ENCODE results near the gene CASTOR1.

CASTOR1 gene

GRCh38 chr22:30326255-30326705 is 37.0 kb upstream of the CASTOR1 start:
- TF ChIP-seq GATA1 (IDR thresholded peaks at IDR 0.05; ENCODE audit: low read depth, low read length) (no peak), POLR2A (IDR thresholded peaks at IDR 0.05; ENCODE audit: low read length) (no peak)
- no peak for DNase-seq

GRCh38 chr22:30325724-30326254 is 36.5 kb upstream of the CASTOR1 start:
- TF ChIP-seq GATA1 (IDR thresholded peaks at IDR 0.05; ENCODE audit: low read depth, low read length) (no peak), POLR2A (IDR thresholded peaks at IDR 0.05; ENCODE audit: low read length) (no peak)
- no peak for DNase-seq

- DNase-seq: no peak
These were observed 35.9 kb upstream of the CASTOR1 start for GRCh38 chr22:30325065-30325720.

GRCh38 chr22:30324014-30324730 is 34.9 kb upstream of the CASTOR1 start:
- no peak for DNase-seq

More at GRCh38 chr22:30325065-30325720, 35.9 kb upstream of the CASTOR1 start:
- TF ChIP-seq POLR2A (IDR thresholded peaks at IDR 0.05; ENCODE audit: low read length) (no peak), GATA1 (IDR thresholded peaks at IDR 0.05; ENCODE audit: low read depth, low read length) (no peak)

GRCh38 chr22:30323246-30323645 is 33.9 kb upstream of the CASTOR1 start:
- DNase-seq: no peak
- TF ChIP-seq POLR2A (IDR thresholded peaks at IDR 0.05; ENCODE audit: low read length) (no peak), GATA1 (IDR thresholded peaks at IDR 0.05; ENCODE audit: low read depth, low read length) (no peak)

More at GRCh38 chr22:30324014-30324730, 34.9 kb upstream of the CASTOR1 start:
- TF ChIP-seq GATA1 (IDR thresholded peaks at IDR 0.05; ENCODE audit: low read depth, low read length) (no peak), POLR2A (IDR thresholded peaks at IDR 0.05; ENCODE audit: low read length) (no peak)

GRCh38 chr22:30321461-30321860 is 32.2 kb upstream of the CASTOR1 start:
- no peak for DNase-seq
- TF ChIP-seq GATA1 (IDR thresholded peaks at IDR 0.05; ENCODE audit: low read depth, low read length) (no peak), POLR2A (IDR thresholded peaks at IDR 0.05; ENCODE audit: low read length) (no peak)

GRCh38 chr22:30320021-30320556 is 30.8 kb upstream of the CASTOR1 start:
- no peak for DNase-seq
- TF ChIP-seq GATA1 (IDR thresholded peaks at IDR 0.05; ENCODE audit: low read depth, low read length) (no peak), POLR2A (IDR thresholded peaks at IDR 0.05; ENCODE audit: low read length) (no peak)

- no peak for DNase-seq
- TF ChIP-seq GATA1 (IDR thresholded peaks at IDR 0.05; ENCODE audit: low read depth, low read length): no peak
- TF ChIP-seq POLR2A (IDR thresholded peaks at IDR 0.05; ENCODE audit: low read length): no peak
These were observed 29.6 kb upstream of the CASTOR1 start for GRCh38 chr22:30318799-30319419.

- DNase-seq: no peak
- TF ChIP-seq POLR2A (IDR thresholded peaks at IDR 0.05; ENCODE audit: low read length) (no peak), GATA1 (IDR thresholded peaks at IDR 0.05; ENCODE audit: low read depth, low read length) (no peak)
These were observed 28.5 kb upstream of the CASTOR1 start for GRCh38 chr22:30317778-30318177.

GRCh38 chr22:30315962-30316576 is 26.8 kb upstream of the CASTOR1 start:
- TF ChIP-seq POLR2A (IDR thresholded peaks at IDR 0.05; ENCODE audit: low read length): no peak
- TF ChIP-seq GATA1 (IDR thresholded peaks at IDR 0.05; ENCODE audit: low read depth, low read length): no peak
- DNase-seq: no peak

- DNase-seq: no peak
- TF ChIP-seq GATA1 (IDR thresholded peaks at IDR 0.05; ENCODE audit: low read depth, low read length): no peak
- no peak for TF ChIP-seq POLR2A (IDR thresholded peaks at IDR 0.05; ENCODE audit: low read length)
These were observed 25.6 kb upstream of the CASTOR1 start for GRCh38 chr22:30314915-30315314.

- DNase-seq: no peak
- TF ChIP-seq POLR2A (IDR thresholded peaks at IDR 0.05; ENCODE audit: low read length) (no peak), GATA1 (IDR thresholded peaks at IDR 0.05; ENCODE audit: low read depth, low read length) (no peak)
These were observed 24.4 kb upstream of the CASTOR1 start for GRCh38 chr22:30313527-30314363.

GRCh38 chr22:30312053-30312452 is 22.7 kb upstream of the CASTOR1 start:
- TF ChIP-seq POLR2A (IDR thresholded peaks at IDR 0.05; ENCODE audit: low read length) (no peak), GATA1 (IDR thresholded peaks at IDR 0.05; ENCODE audit: low read depth, low read length) (no peak)
- DNase-seq: peak in 1 of 2 experiments; percentile 46
